ENCODE data around the gene DUSP6.

The DUSP6 gene

DNA sequence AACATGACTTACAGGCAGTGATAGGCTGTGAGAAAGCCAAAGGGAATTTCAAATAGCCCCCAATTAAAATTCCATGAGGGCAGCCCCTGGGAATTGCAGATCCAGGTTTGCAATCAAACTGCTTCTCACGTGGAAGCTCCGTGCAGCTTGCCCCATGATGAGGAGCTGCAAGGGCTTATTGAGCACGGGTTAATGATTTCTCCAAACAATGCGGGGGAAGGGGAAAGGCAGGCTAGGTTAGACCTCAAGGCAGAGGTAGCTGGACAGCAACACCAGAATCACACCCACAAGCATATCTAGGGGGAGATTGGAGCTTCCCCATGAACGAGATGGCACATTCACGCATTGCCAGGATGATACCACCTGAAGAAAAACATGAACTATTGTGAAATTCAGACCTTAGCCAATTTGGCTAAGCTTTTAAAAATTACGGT is 5.0 kb upstream of the DUSP6 start:
- no peak overlapping the region for H3K4me3 ChIP-seq (ENCODE audit: low read depth, low read length)
- TF ChIP-seq, protein P1, sequence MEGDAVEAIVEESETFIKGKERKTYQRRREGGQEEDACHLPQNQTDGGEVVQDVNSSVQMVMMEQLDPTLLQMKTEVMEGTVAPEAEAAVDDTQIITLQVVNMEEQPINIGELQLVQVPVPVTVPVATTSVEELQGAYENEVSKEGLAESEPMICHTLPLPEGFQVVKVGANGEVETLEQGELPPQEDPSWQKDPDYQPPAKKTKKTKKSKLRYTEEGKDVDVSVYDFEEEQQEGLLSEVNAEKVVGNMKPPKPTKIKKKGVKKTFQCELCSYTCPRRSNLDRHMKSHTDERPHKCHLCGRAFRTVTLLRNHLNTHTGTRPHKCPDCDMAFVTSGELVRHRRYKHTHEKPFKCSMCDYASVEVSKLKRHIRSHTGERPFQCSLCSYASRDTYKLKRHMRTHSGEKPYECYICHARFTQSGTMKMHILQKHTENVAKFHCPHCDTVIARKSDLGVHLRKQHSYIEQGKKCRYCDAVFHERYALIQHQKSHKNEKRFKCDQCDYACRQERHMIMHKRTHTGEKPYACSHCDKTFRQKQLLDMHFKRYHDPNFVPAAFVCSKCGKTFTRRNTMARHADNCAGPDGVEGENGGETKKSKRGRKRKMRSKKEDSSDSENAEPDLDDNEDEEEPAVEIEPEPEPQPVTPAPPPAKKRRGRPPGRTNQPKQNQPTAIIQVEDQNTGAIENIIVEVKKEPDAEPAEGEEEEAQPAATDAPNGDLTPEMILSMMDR (IDR thresholded peaks at IDR 0.05; ENCODE audit: control insufficient read depth, extremely low read depth, insufficient read depth): no peak
- DNase-seq (ENCODE audit: low read depth): no peak

DNA sequence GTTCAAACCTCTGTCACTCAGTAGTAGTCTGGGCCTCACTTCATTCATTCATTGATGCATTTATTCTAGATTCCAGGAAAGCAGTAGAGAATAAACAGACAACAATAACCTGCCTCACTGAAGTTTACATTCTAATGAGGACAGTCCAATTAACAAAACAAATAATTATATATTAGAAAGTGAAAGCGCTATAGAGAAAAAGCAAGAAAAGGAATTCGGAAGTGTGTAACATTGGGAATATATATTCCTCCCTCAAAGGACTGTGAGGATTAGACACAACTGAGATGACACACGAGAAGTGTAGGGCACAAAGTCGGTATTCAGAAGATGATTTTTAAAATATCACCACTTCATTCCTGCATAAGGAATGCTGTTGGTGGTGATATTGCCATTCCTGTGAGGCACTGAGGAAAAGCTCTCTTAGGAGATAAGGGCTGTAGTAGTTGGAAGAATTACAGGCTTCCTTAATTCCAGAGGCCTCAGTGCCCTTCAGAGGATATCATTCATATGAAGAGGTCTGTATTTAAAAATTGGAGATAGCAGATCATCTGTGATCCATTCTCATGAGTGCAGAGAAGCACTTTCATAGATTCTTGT is 3.9 kb upstream of the DUSP6 start:
- TF ChIP-seq, protein P1 (IDR thresholded peaks at IDR 0.05; ENCODE audit: control insufficient read depth, extremely low read depth, insufficient read depth): no peak
- no peak overlapping the region for H3K4me3 ChIP-seq (ENCODE audit: low read depth, low read length)
- DNase-seq (ENCODE audit: low read depth): no peak

DNA sequence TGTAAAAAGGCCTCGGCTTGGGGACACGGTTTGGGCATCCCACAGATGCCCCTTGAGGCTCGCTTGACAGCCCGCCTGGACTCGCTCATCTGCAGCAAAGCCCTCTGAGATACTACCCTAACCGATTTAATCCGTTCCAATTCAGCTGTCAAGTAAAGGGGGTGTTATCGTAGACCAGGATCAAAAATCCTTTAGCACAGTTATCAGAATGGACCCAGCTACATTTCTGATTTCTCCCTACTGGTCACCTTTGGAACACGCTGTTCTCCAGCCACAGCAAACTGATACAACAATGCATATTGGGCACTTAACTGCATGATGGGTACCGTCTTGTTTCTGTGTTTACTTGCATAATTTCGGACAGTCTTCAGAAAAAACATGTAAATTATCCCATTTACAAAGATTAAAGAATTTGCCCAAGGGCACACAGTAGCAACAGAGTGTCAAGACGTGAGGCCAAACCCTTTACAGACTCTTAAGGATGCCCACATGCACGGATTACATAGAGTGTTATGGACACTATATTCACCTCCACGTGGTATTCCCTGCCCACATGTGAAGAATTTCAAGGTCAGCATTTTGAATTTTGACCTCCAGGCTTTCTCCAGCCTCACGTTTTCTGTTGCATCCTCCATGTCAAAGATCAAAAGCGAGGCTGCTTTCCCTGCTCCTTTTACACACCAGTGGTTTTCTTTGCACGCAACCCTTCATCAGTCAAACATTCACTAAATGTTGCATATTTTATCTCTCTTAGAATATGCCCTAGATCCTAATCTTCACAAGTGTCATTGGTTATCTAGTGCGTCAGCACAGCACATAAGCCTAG is 3.2 kb upstream of the DUSP6 start:
- TF ChIP-seq, protein P1 (IDR thresholded peaks at IDR 0.05; ENCODE audit: control insufficient read depth, extremely low read depth, insufficient read depth): no peak
- no peak overlapping the region for H3K4me3 ChIP-seq (ENCODE audit: low read depth, low read length)
- DNase-seq (ENCODE audit: low read depth): no peak

DNA sequence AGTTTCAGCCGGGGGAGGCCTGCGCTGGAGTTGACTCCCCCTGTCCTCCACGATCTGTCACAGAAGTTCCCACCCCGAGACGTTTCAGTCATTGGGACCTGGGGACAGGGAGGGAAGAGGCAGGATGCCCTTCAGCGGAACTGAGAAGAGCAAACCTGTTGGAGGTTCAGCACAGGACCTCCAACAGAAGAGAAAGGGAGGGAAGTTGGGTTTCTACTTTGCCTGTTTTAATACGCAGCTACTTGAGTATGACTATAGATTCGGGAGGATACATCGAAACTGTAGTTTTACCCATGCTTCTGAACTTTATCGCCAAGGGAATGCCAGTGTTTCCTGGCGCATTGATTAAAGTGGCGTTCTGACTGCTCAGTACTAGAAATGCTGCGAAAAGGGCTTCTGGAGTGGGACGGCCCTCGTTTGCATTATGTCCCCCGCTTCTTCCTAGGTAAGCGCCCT is 2.3 kb upstream of the DUSP6 start:
- H3K4me3 ChIP-seq (ENCODE audit: low read depth, low read length): peak overlapping the region; percentile 53
- TF ChIP-seq, protein P1 (IDR thresholded peaks at IDR 0.05; ENCODE audit: control insufficient read depth, extremely low read depth, insufficient read depth): no peak
- no peak for DNase-seq (ENCODE audit: low read depth)

DNA sequence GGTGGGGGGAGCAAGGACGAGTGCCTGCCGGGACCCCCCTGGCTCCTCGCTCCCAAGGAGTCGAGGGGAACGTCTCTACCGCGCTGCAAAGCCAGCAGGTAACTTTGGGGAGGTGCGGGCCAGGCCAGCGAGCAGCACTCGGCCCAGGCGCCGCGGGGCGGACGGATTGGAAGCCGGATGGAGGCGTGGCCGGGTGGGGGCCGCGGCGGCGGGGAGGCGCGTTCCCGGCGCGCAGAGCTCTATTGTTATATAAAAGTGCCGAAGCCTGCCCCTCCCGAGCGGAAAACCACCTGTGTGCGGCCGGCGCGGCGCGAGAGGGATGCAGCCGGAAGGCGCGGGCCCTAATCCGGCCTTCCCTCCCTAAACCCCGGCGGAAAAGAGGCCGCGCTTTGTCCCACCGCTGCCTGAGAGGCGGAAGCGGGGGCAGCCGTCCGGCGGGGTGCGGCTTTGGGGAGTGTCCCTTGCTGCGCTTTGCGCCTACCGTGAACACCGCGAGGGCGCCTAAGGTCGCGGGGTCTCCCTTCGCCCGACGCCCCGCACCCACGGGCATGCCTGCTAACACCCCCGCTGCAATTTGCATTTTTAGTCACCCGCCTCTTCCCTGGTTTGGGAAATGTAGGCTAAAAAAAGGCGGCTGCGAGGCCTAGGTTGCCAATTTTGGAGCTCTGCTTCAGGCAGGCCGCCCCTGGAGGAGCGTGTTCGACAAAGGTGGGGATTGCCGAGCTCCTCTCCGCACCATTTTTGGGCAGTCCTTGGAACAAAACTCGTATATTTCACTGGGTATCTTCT is 1.7 kb upstream of the DUSP6 start:
- DNase-seq (ENCODE audit: low read depth): no peak
- TF ChIP-seq, protein P1 (IDR thresholded peaks at IDR 0.05; ENCODE audit: control insufficient read depth, extremely low read depth, insufficient read depth): no peak
- peak overlapping the region; percentile 53 for H3K4me3 ChIP-seq (ENCODE audit: low read depth, low read length)

DNA sequence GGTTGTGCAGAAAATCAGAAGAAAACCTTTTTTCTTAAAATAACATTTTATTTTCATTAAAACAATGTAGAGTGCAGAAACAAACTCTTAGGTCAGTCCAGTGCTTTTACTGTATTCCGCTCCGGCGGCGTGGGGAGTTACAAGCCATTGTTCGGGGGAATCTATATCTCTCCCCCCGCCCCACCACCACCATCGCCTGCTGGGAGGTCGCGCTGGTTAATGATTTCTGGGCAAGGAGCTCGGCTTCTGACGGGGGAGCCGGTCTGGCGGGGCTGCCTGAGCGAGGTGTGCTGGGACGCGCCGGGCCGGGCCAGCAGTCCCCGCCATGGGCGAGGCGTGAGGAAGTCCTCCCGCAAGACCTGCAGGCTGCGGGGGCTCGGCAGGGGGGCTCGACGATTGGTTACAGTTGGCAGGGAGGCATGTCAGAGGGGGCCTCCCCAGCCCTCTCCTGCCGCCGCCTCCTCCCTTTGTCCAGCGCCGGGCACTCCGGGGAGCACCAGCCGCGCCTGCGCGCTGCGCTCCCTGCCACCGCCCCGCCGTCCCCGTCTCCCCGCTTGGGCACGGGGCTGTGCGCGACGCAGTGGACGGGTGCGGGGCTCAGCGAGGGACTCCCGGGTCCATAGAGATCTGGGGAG is 1.0 kb upstream of the DUSP6 start:
- TF ChIP-seq, protein P1 (IDR thresholded peaks at IDR 0.05; ENCODE audit: control insufficient read depth, extremely low read depth, insufficient read depth): no peak
- DNase-seq (ENCODE audit: low read depth): no peak
- peak overlapping the region; percentile 53 for H3K4me3 ChIP-seq (ENCODE audit: low read depth, low read length)

Measured in LNCaP clone FGC (cell line).